Thyroid gland (tissue), 4 donors: ENCODE data around the gene CYP2C18.

Experiments used
- CTCF ChIP-seq, 6 experiments: fragments of 200-600 bp in 3 of 6; fragments of 450-650 bp in 3 of 6; sonication (generic) in 3 of 6; IDR thresholded peaks; one replicate each; pipeline ENCODE4 v1.5.1; 2016 to 2019; ENCODE audit warnings: antibody characterized with exemption in 6 of 6, mild to moderate bottlenecking in 2 of 6, inconsistent platforms in 1 of 6, moderate library complexity in 1 of 6
- POLR2A ChIP-seq, 2 donors: fragments of 450-650 bp; IDR thresholded peaks; one replicate each; pipeline ENCODE4 v1.6.1; 2017; ENCODE audit warnings: antibody characterized with exemption in 2 of 2, mild to moderate bottlenecking in 2 of 2, moderate library complexity in 1 of 2

GRCh38 chr10:94644352-94644751 is 39.2 kb upstream of the CYP2C18 start:
- TF ChIP-seq CTCF (IDR thresholded peaks at IDR 0.05): no peak
- no peak for TF ChIP-seq POLR2A (IDR thresholded peaks at IDR 0.05)
